Stimulated activated CD4-positive, alpha-beta T cell treated with anti-CD3 and anti-CD28 coated beads, Interleukin-1b, Interleukin-23, amount 100 ng/mL, for 4 hours (primary cell): Measurements from ENCODE around the gene SLC32A1.

Source experiments
- DNase-seq, 2 donors: peaks; one replicate each; pipeline ENCODE4 v3.0.0-alpha.2; 2020; ENCODE audit warnings: low read depth in 2 of 2

The SLC32A1 gene

GRCh38 chr20:38751360-38751976 lies 27.2 kb downstream of the SLC32A1 start:
- DNase-seq = no peak

GRCh38 chr20:38752029-38752428 lies 27.7 kb downstream of the SLC32A1 start:
- DNase-seq = no peak

- no peak for DNase-seq
Measured at GRCh38 chr20:38754924-38755323, 30.6 kb downstream of the SLC32A1 start.

- no peak for DNase-seq
Measured at GRCh38 chr20:38755324-38755910, 31.1 kb downstream of the SLC32A1 start.

GRCh38 chr20:38757145-38757775 lies 33.0 kb downstream of the SLC32A1 start:
- DNase-seq = no peak

- no peak for DNase-seq
Measured at GRCh38 chr20:38759106-38759505, 34.8 kb downstream of the SLC32A1 start.

GRCh38 chr20:38760978-38761377 lies 36.7 kb downstream of the SLC32A1 start:
- DNase-seq = no peak

GRCh38 chr20:38762174-38762573 lies 37.9 kb downstream of the SLC32A1 start:
- DNase-seq = no peak

- DNase-seq = no peak
Measured at GRCh38 chr20:38763616-38764015, 39.3 kb downstream of the SLC32A1 start.

- DNase-seq = peak; percentile 34 to 37
Measured at GRCh38 chr20:38764567-38765318, 40.5 kb downstream of the SLC32A1 start.

- no peak for DNase-seq
Measured at GRCh38 chr20:38766071-38766470, 41.8 kb downstream of the SLC32A1 start.

- no peak for DNase-seq
Measured at GRCh38 chr20:38769376-38770295, 45.4 kb downstream of the SLC32A1 start.

GRCh38 chr20:38770546-38770945 lies 46.3 kb downstream of the SLC32A1 start:
- no peak for DNase-seq

- DNase-seq = no peak
Measured at GRCh38 chr20:38770970-38771369, 46.7 kb downstream of the SLC32A1 start.

GRCh38 chr20:38771621-38772020 lies 47.3 kb downstream of the SLC32A1 start:
- DNase-seq = no peak

GRCh38 chr20:38774167-38774566 lies 49.9 kb downstream of the SLC32A1 start:
- DNase-seq = no peak

- DNase-seq = no peak
Measured at GRCh38 chr20:38776363-38776762, 52.1 kb downstream of the SLC32A1 start.
